ENCODE results near the gene C10orf53. TPM values are rescaled to one million over a fixed set of nuclear protein-coding genes. Genes with fewer than 3 reads are reported as not detected.

Gene C10orf53
- total RNA-seq, 2 experiments from 2014 or later = not detected

GRCh38 chr10:49741108-49741995 lies 61.9 kb downstream of the C10orf53 start:
- Mint-ChIP-seq H3K4me3 (no peak overlapping the region), H3K27me3 (no peaks in the 10 kb centered on the region), H3K9me3 (ENCODE audit: low read depth) (peaks cover 3% of the 10 kb centered on the region), H3K27ac (no peak overlapping the region), H3K36me3 (no peaks in the 10 kb centered on the region), H3K4me1 (no peaks in the 10 kb centered on the region)
- CTCF ChIA-PET = no interaction called here
- DNase-seq (no peak), ATAC-seq (peak; percentile 31)

- peaks cover 3% of the 10 kb centered on the region for H3K9me3 Mint-ChIP-seq (ENCODE audit: low read depth)
- no peak for DNase-seq
- no peaks in the 10 kb centered on the region for H3K36me3 Mint-ChIP-seq
- CTCF ChIA-PET = no interaction called here
- no peaks in the 10 kb centered on the region for H3K4me1 Mint-ChIP-seq
- no peak overlapping the region for H3K4me3 Mint-ChIP-seq
- H3K27me3 Mint-ChIP-seq = no peaks in the 10 kb centered on the region
- H3K27ac Mint-ChIP-seq = no peak overlapping the region
- no peak for ATAC-seq
These were observed 63.4 kb downstream of the C10orf53 start for GRCh38 chr10:49742683-49743463.

- Mint-ChIP-seq H3K27ac (no peak overlapping the region), H3K9me3 (ENCODE audit: low read depth) (peaks cover 3% of the 10 kb centered on the region), H3K4me1 (no peaks in the 10 kb centered on the region), H3K27me3 (no peaks in the 10 kb centered on the region), H3K4me3 (no peak overlapping the region), H3K36me3 (no peaks in the 10 kb centered on the region)
- DNase-seq (peak; percentile 33), ATAC-seq (no peak)
- CTCF ChIA-PET = no interaction called here
These were observed 64.1 kb downstream of the C10orf53 start for GRCh38 chr10:49743464-49744075.

GRCh38 chr10:49744091-49744685 lies 64.7 kb downstream of the C10orf53 start:
- DNase-seq (peak; percentile 26), ATAC-seq (no peak)
- Mint-ChIP-seq H3K4me1 (no peaks in the 10 kb centered on the region), H3K4me3 (no peak overlapping the region), H3K9me3 (ENCODE audit: low read depth) (peaks cover 3% of the 10 kb centered on the region), H3K27ac (no peak overlapping the region), H3K36me3 (no peaks in the 10 kb centered on the region), H3K27me3 (no peaks in the 10 kb centered on the region)
- CTCF ChIA-PET = no interaction called here

GRCh38 chr10:49744924-49745605 lies 65.6 kb downstream of the C10orf53 start:
- CTCF ChIA-PET = interaction anchor here (1.3 kb wide), 1 partner anchor 15 kb away, joined by 3 read pairs; no protein-coding TSS in a partner anchor
- Mint-ChIP-seq H3K36me3 (no peaks in the 10 kb centered on the region), H3K27me3 (no peaks in the 10 kb centered on the region), H3K27ac (no peak overlapping the region), H3K4me3 (no peak overlapping the region), H3K4me1 (no peaks in the 10 kb centered on the region), H3K9me3 (ENCODE audit: low read depth) (peaks cover 3% of the 10 kb centered on the region)
- ATAC-seq = no peak
- DNase-seq = peak; percentile 30

GRCh38 chr10:49745756-49746155 lies 66.3 kb downstream of the C10orf53 start:
- CTCF ChIA-PET = interaction anchor here (1.3 kb wide), 1 partner anchor 15 kb away, joined by 3 read pairs; no protein-coding TSS in a partner anchor
- Mint-ChIP-seq H3K4me3 (no peak overlapping the region), H3K9me3 (ENCODE audit: low read depth) (peaks cover 3% of the 10 kb centered on the region), H3K36me3 (no peaks in the 10 kb centered on the region), H3K27ac (no peak overlapping the region), H3K4me1 (no peaks in the 10 kb centered on the region), H3K27me3 (no peaks in the 10 kb centered on the region)
- DNase-seq (peak; percentile 28), ATAC-seq (no peak)

GRCh38 chr10:49746626-49747302 lies 67.3 kb downstream of the C10orf53 start:
- Mint-ChIP-seq H3K27me3 (no peaks in the 10 kb centered on the region), H3K36me3 (no peaks in the 10 kb centered on the region), H3K4me3 (no peak overlapping the region), H3K27ac (no peak overlapping the region), H3K4me1 (no peaks in the 10 kb centered on the region), H3K9me3 (ENCODE audit: low read depth) (peaks cover 2% of the 10 kb centered on the region)
- DNase-seq (peak; percentile 37), ATAC-seq (no peak)
- CTCF ChIA-PET = no interaction called here

Other genes with a start within 250 kb of the C10orf53 start
- 10 to 100 TPM; 19.2 to 28.1 TPM for gene ERCC6, start 140.5 kb upstream of the C10orf53 start, total RNA-seq
- not detected for gene SLC18A3, start 69.3 kb upstream of the C10orf53 start, total RNA-seq
- not detected for gene CHAT, start 65.6 kb upstream of the C10orf53 start, total RNA-seq
- under 1 TPM; 0.09 to 0.35 TPM for gene OGDHL, start 82.7 kb downstream of the C10orf53 start, total RNA-seq